Measurements from ENCODE around the gene BRD7. TPM values are rescaled to one million over a fixed set of nuclear protein-coding genes. Genes with fewer than 3 reads are reported as not detected.

The BRD7 gene
- total and polyA plus RNA-seq, 2 donors (not counting 3 experiments of a cell fraction or from before 2014, with no cell fraction given): 17.1 to 69.1 TPM

GRCh38 chr16:50295541-50296132 lies 73.2 kb downstream of the BRD7 start:
- dilution Hi-C loops (cut with MboI; ENCODE audit: extremely low pct_ligation_motif_present, low sequenced_read_pairs): no loop called here
- no peak overlapping the region for H2AFZ ChIP-seq (ENCODE audit: low read depth, low read length)
- H3K4me3 ChIP-seq (replicated peaks in 1 of 3; ENCODE audit: insufficient read depth in 1 of 3, low read depth in 1 of 3, low read length in 3 of 3): no peak overlapping the region
- ChIA-PET CTCF (interaction anchor here (1.8 kb wide), 1 partner anchor 17 kb away, joined by 4 read pairs; no protein-coding TSS in a partner anchor), POLR2A (no interaction called here)
- H3K9me3 ChIP-seq (replicated peaks; ENCODE audit: control insufficient read depth, insufficient read depth, low read length): no peaks in the 10 kb centered on the region
- no peaks in the 10 kb centered on the region for H3K79me2 ChIP-seq (ENCODE audit: control insufficient read depth, insufficient read depth, low read length)
- BruUV-seq (replicated peaks): no TSS peak
- no peak overlapping the region for H3K4me2 ChIP-seq (ENCODE audit: insufficient read depth, low read length)
- TF ChIP-seq FOS (IDR thresholded peaks at IDR 0.05; ENCODE audit: borderline replicate concordance, insufficient read depth, low read length) (no peak), GATA2 (IDR thresholded peaks at IDR 0.05; ENCODE audit: insufficient read depth, insufficient read length, low read depth, low read length) (no peak), MYC (IDR thresholded peaks at IDR 0.05; ENCODE audit: low read depth, low read length) (no peak)
- H4K20me1 ChIP-seq (replicated peaks; ENCODE audit: control insufficient read depth, extremely low read depth, insufficient read depth, low read length): no peaks in the 10 kb centered on the region
- H3K27ac ChIP-seq (ENCODE audit: insufficient read depth, low read depth, low read length): no peak overlapping the region
- no peak for DNase-seq (ENCODE audit: low read depth, low spot score)
- no peaks in the 10 kb centered on the region for H3K36me3 ChIP-seq (ENCODE audit: control insufficient read depth in 2 of 2, extremely low read depth in 1 of 2, insufficient read depth in 2 of 2, low read length in 2 of 2)
- H3K9ac ChIP-seq (replicated peaks; ENCODE audit: extremely low read depth, insufficient read depth, low read length): no peak overlapping the region
- H3K4me1 ChIP-seq (ENCODE audit: control insufficient read depth, extremely low read depth, insufficient read depth, low read length): no peaks in the 10 kb centered on the region
- H3K9me1 ChIP-seq (replicated peaks; ENCODE audit: control insufficient read depth, extremely low read depth, insufficient read depth, low read length): no peaks in the 10 kb centered on the region
- no peaks in the 10 kb centered on the region for H3K27me3 ChIP-seq (ENCODE audit: control insufficient read depth in 2 of 2, insufficient read depth in 2 of 2, low read length in 2 of 2)
- intact Hi-C loops (cut with micrococcal nuclease): no loop called here
- no peak for FAIRE-seq

GRCh38 chr16:50294955-50295354 lies 73.8 kb downstream of the BRD7 start:
- no peak overlapping the region for H2AFZ ChIP-seq (ENCODE audit: low read depth, low read length)
- no peaks in the 10 kb centered on the region for H3K9me1 ChIP-seq (replicated peaks; ENCODE audit: control insufficient read depth, extremely low read depth, insufficient read depth, low read length)
- H3K4me2 ChIP-seq (ENCODE audit: insufficient read depth, low read length): no peak overlapping the region
- no peak overlapping the region for H3K4me3 ChIP-seq (replicated peaks in 1 of 3; ENCODE audit: insufficient read depth in 1 of 3, low read depth in 1 of 3, low read length in 3 of 3)
- H3K4me1 ChIP-seq (ENCODE audit: control insufficient read depth, extremely low read depth, insufficient read depth, low read length): no peaks in the 10 kb centered on the region
- intact Hi-C loops (cut with micrococcal nuclease): no loop called here
- no peak for TF ChIP-seq MYC (IDR thresholded peaks at IDR 0.05; ENCODE audit: low read depth, low read length)
- no peak for TF ChIP-seq JUN (IDR thresholded peaks at IDR 0.05; ENCODE audit: borderline replicate concordance, insufficient read depth, insufficient read length, low read depth)
- no peak for TF ChIP-seq CTCF (IDR thresholded peaks at IDR 0.05; ENCODE audit: extremely low read depth in 1 of 2, insufficient read depth in 1 of 2, low read depth in 1 of 2, low read length in 2 of 2)
- TF ChIP-seq POLR2A (IDR thresholded peaks at IDR 0.05; ENCODE audit: low read depth, low read length): no peak
- no peak for TF ChIP-seq MAX (IDR thresholded peaks at IDR 0.05; ENCODE audit: insufficient read depth, insufficient read length)
- no peak for TF ChIP-seq POLR2AphosphoS5 (IDR thresholded peaks at IDR 0.05; ENCODE audit: insufficient read depth, low read depth, low read length)
- no peak for TF ChIP-seq GATA2 (IDR thresholded peaks at IDR 0.05; ENCODE audit: insufficient read depth, insufficient read length, low read depth, low read length)
- no peak for TF ChIP-seq EZH2 (IDR thresholded peaks at IDR 0.05; ENCODE audit: borderline replicate concordance, low read depth, low read length, severe bottlenecking)
- TF ChIP-seq FOS (IDR thresholded peaks at IDR 0.05; ENCODE audit: borderline replicate concordance, insufficient read depth, low read length): no peak
- dilution Hi-C loops (cut with MboI; ENCODE audit: extremely low pct_ligation_motif_present, low sequenced_read_pairs): no loop called here
- H3K79me2 ChIP-seq (ENCODE audit: control insufficient read depth, insufficient read depth, low read length): no peaks in the 10 kb centered on the region
- CTCF ChIA-PET: interaction anchor here (1.8 kb wide), 1 partner anchor 16 kb away, joined by 4 read pairs; no protein-coding TSS in a partner anchor
- H4K20me1 ChIP-seq (replicated peaks; ENCODE audit: control insufficient read depth, extremely low read depth, insufficient read depth, low read length): no peaks in the 10 kb centered on the region
- no peak for DNase-seq (ENCODE audit: low read depth, low spot score)
- no TSS peak for BruUV-seq (replicated peaks)
- H3K27me3 ChIP-seq (ENCODE audit: control insufficient read depth in 2 of 2, insufficient read depth in 2 of 2, low read length in 2 of 2): no peaks in the 10 kb centered on the region
- no peak overlapping the region for H3K9ac ChIP-seq (replicated peaks; ENCODE audit: extremely low read depth, insufficient read depth, low read length)
- H3K36me3 ChIP-seq (ENCODE audit: control insufficient read depth in 2 of 2, extremely low read depth in 1 of 2, insufficient read depth in 2 of 2, low read length in 2 of 2): no peaks in the 10 kb centered on the region
- H3K9me3 ChIP-seq (replicated peaks; ENCODE audit: control insufficient read depth, insufficient read depth, low read length): no peaks in the 10 kb centered on the region
- H3K27ac ChIP-seq (ENCODE audit: insufficient read depth, low read depth, low read length): no peak overlapping the region
- POLR2A ChIA-PET: no interaction called here
- FAIRE-seq: no peak
